H9 (cell line): Measurements from ENCODE around the gene TMPRSS9. TPM values are rescaled to one million over a fixed set of nuclear protein-coding genes. Genes with fewer than 3 reads are reported as not detected.

Source experiments
- DNase-seq: peaks from one replicate; pipeline ENCODE4 v3.0.0-alpha.2; 2017
- H2AFZ ChIP-seq: one replicate; pipeline ENCODE4 v1.6.1; 2013; ENCODE audit warnings: mild to moderate bottlenecking, low read length, control low read depth, moderate library complexity
- H2AK5ac ChIP-seq: 2 replicates; pipeline ENCODE4 v1.6.1; 2013; ENCODE audit warnings: low read length, control low read depth, mixed read lengths; ENCODE audit not compliant: insufficient read length
- H2BK120ac ChIP-seq: one replicate; pipeline ENCODE4 v1.6.1; 2013; ENCODE audit warnings: low read depth, mild to moderate bottlenecking, low read length, control low read depth, inconsistent platforms; ENCODE audit not compliant: poor library complexity, severe bottlenecking
- H2BK12ac ChIP-seq: 2 replicates; pipeline ENCODE4 v1.6.1; 2013; ENCODE audit warnings: low read length, control low read depth, mixed read lengths, low read depth; ENCODE audit not compliant: insufficient read length
- H2BK15ac ChIP-seq: 2 replicates; pipeline ENCODE4 v1.6.1; 2013; ENCODE audit warnings: low read depth, low read length, control low read depth
- H2BK20ac ChIP-seq: one replicate; pipeline ENCODE4 v1.6.1; 2013; ENCODE audit warnings: low read depth, mild to moderate bottlenecking, low read length, control low read depth, inconsistent platforms; ENCODE audit not compliant: poor library complexity, severe bottlenecking
- H2BK5ac ChIP-seq: 2 replicates; pipeline ENCODE4 v1.6.1; 2013; ENCODE audit warnings: low read length, control low read depth, mixed read lengths; ENCODE audit not compliant: insufficient read length
- H3K14ac ChIP-seq: 2 replicates; pipeline ENCODE4 v1.6.1; 2013; ENCODE audit warnings: low read length, control low read depth; ENCODE audit not compliant: insufficient read depth
- H3K18ac ChIP-seq: 2 replicates; pipeline ENCODE4 v1.6.1; 2013; ENCODE audit warnings: low read depth, mild to moderate bottlenecking, mixed read lengths, low read length, control low read depth; ENCODE audit not compliant: insufficient read length
- H3K23ac ChIP-seq: 2 replicates; pipeline ENCODE4 v1.6.1; 2013; ENCODE audit warnings: low read length, control low read depth, mixed read lengths, low read depth; ENCODE audit not compliant: insufficient read length
- H3K23me2 ChIP-seq: 2 replicates; pipeline ENCODE4 v1.6.1; 2013; ENCODE audit warnings: low read depth, mild to moderate bottlenecking, mixed read lengths, low read length, control low read depth; ENCODE audit not compliant: insufficient read length, poor library complexity, severe bottlenecking
- H3K27ac ChIP-seq: 2 replicates; pipeline ENCODE4 v1.5.1; 2013; ENCODE audit warnings: low read length, control low read depth, mixed read lengths, low read depth; ENCODE audit not compliant: insufficient read length
- H3K27me3 ChIP-seq: 2 replicates; pipeline ENCODE4 v1.6.1; 2013; ENCODE audit warnings: low read length, control low read depth, inconsistent platforms; ENCODE audit not compliant: insufficient read depth
- H3K4ac ChIP-seq: 2 replicates; pipeline ENCODE4 v1.6.1; 2013; ENCODE audit warnings: low read depth, mild to moderate bottlenecking, control low read depth, inconsistent platforms, low read length, moderate library complexity
- H3K4me1 ChIP-seq: 2 replicates; pipeline ENCODE4 v1.6.1; 2013; ENCODE audit warnings: low read length, control low read depth, inconsistent platforms; ENCODE audit not compliant: insufficient read depth
- H3K4me2 ChIP-seq: 2 replicates; pipeline ENCODE4 v1.6.1; 2013; ENCODE audit warnings: low read length, control low read depth, mixed read lengths; ENCODE audit not compliant: insufficient read length, insufficient read depth
- H3K56ac ChIP-seq: 2 replicates; pipeline ENCODE4 v1.6.1; 2013; ENCODE audit warnings: low read depth, mild to moderate bottlenecking, mixed read lengths, low read length, control low read depth; ENCODE audit not compliant: insufficient read length
- H3K79me1 ChIP-seq: 2 replicates; pipeline ENCODE4 v1.6.1; 2013; ENCODE audit warnings: low read depth, mild to moderate bottlenecking, moderate library complexity, low read length, control low read depth, inconsistent platforms; ENCODE audit not compliant: insufficient read depth, poor library complexity, severe bottlenecking
- H3K79me2 ChIP-seq: 2 replicates; pipeline ENCODE4 v1.6.1; 2013; ENCODE audit warnings: low read length, control low read depth, inconsistent platforms; ENCODE audit not compliant: insufficient read depth
- H3K9ac ChIP-seq: 2 replicates; pipeline ENCODE4 v1.6.1; 2013; ENCODE audit warnings: low read length, control low read depth, mixed read lengths; ENCODE audit not compliant: insufficient read length; ENCODE audit errors: extremely low read depth
- H3K9me3 ChIP-seq: one replicate; pipeline ENCODE4 v1.6.1; 2013; ENCODE audit warnings: low read depth, low read length, inconsistent platforms; ENCODE audit not compliant: control insufficient read depth
- H3T11ph ChIP-seq: one replicate; pipeline ENCODE4 v1.6.1; 2013; ENCODE audit warnings: mild to moderate bottlenecking, low read length, control low read depth, inconsistent platforms
- H4K20me1 ChIP-seq: one replicate; pipeline ENCODE4 v1.6.1; 2013; ENCODE audit not compliant: control insufficient read depth, insufficient read length, insufficient read depth
- H4K5ac ChIP-seq: 2 replicates; pipeline ENCODE4 v1.6.1; 2013; ENCODE audit warnings: low read depth, mild to moderate bottlenecking, mixed read lengths, low read length, control low read depth; ENCODE audit not compliant: insufficient read length
- H4K8ac ChIP-seq: replicated peaks from 2 replicates; pipeline ENCODE4 v1.6.1; 2013; ENCODE audit warnings: low read length, control low read depth, mixed read lengths, low read depth; ENCODE audit not compliant: insufficient read length
- H4K91ac ChIP-seq: 2 replicates; pipeline ENCODE4 v1.6.1; 2013; ENCODE audit warnings: low read depth, mild to moderate bottlenecking, moderate library complexity, mixed read lengths, low read length, control low read depth; ENCODE audit not compliant: insufficient read length
- H3K27ac Mint-ChIP-seq, 3 experiments: 2 replicates in 2 of 3; 3 replicates in 1 of 3; pipeline ENCODE4 v1.8.0; 2020 to 2021; ENCODE audit warnings: mixed read lengths in 3 of 3, mild to moderate bottlenecking in 1 of 3, moderate library complexity in 1 of 3
- H3K27me3 Mint-ChIP-seq: 2 replicates; pipeline ENCODE4 v1.8.0; 2021; ENCODE audit warnings: low read depth, mild to moderate bottlenecking, moderate library complexity, mixed read lengths
- H3K36me3 Mint-ChIP-seq, 3 experiments: 2 replicates in 2 of 3; 3 replicates in 1 of 3; pipeline ENCODE4 v1.8.0; 2020 to 2021; ENCODE audit warnings: low read depth in 3 of 3, mixed read lengths in 3 of 3; ENCODE audit not compliant: insufficient read depth in 1 of 3
- H3K4me1 Mint-ChIP-seq, 2 experiments: 2 replicates each; pipeline ENCODE4 v1.8.0; 2020; ENCODE audit warnings: mixed read lengths in 2 of 2
- H3K4me3 Mint-ChIP-seq, 2 experiments: 2 replicates in 1 of 2; 3 replicates in 1 of 2; pipeline ENCODE4 v1.8.0; 2020 to 2021; ENCODE audit warnings: mild to moderate bottlenecking in 2 of 2, mixed read lengths in 2 of 2, moderate library complexity in 1 of 2
- H3K9me3 Mint-ChIP-seq, 2 experiments: 2 replicates in 1 of 2; 3 replicates in 1 of 2; pipeline ENCODE4 v1.8.0; 2020; ENCODE audit warnings: mild to moderate bottlenecking in 2 of 2, mixed read lengths in 2 of 2, moderate library complexity in 1 of 2
- CTCF ChIP-seq: fragments of 200-600 bp; sonication (generic); conservative IDR thresholded peaks from 3 replicates; pipeline ENCODE4 v1.8.0; 2021; ENCODE audit warnings: antibody characterized with exemption, mild to moderate bottlenecking
- WGBS: extraction: QIAGEN DNeasy Blood & Tissue Kit; methylation state at CpG from one replicate; pipeline ENCODE4 v1.1.7; 2013; ENCODE audit warnings: missing lambda C conversion rate, low lambda C conversion rate, mixed read lengths; ENCODE audit not compliant: insufficient read length; ENCODE audit errors: extremely low coverage; 5-methylcytosine and 5-hydroxymethylcytosine counted together
- total RNA-seq: library from RNA; stranded (reverse); gene quantifications from 2 replicates; pipeline ENCODE4 v1.2.1, GENCODE V29; 2021

TMPRSS9 gene
- total RNA-seq, 1 experiment from 2014 or later = 0.24 TPM

GRCh38 chr19:2454962-2455850, 95.1 kb downstream of the TMPRSS9 start:
- Histone ChIP-seq H3K56ac (no peak overlapping the region), H3K79me1 (peaks cover 8% of the 10 kb centered on the region), H3K27ac (no peak overlapping the region), H2BK12ac (no peak overlapping the region), H3K79me2 (peaks cover 28% of the 10 kb centered on the region; the same call in 1 of the 2 replicates), H2BK5ac (no peak overlapping the region), H4K20me1 (no peaks in the 10 kb centered on the region), H3K4ac (no peak overlapping the region), H2BK20ac (no peak overlapping the region), H3K9ac (peak overlapping the region; percentile 62), H3T11ph (no peak overlapping the region), H3K4me2 (peak overlapping the region; percentile 35), H3K9me3 (no peaks in the 10 kb centered on the region), H2BK15ac (no peak overlapping the region), H2AFZ (no peak overlapping the region), H3K23ac (no peak overlapping the region), H3K27me3 (no peaks in the 10 kb centered on the region), H3K23me2 (peaks cover 2% of the 10 kb centered on the region), H4K5ac (no peak overlapping the region), H3K4me1 (no peaks in the 10 kb centered on the region; the same call in 1 of the 2 replicates), H4K91ac (no peak overlapping the region), H2BK120ac (no peak overlapping the region), H2AK5ac (no peak overlapping the region), H4K8ac (no peak overlapping the region), H3K14ac (no peak overlapping the region), H3K18ac (no peak overlapping the region)
- Mint-ChIP-seq H3K36me3 (peaks cover 0 to 4% (median 2%) of the 10 kb centered on the region in 3 experiments; a peak in 5 of 7 replicates), H3K9me3 (no peaks in the 10 kb centered on the region), H3K27ac (peak overlapping the region; percentile 48 to 90 (median 85); a peak in 5 of 7 replicates), H3K27me3 (no peaks in the 10 kb centered on the region), H3K4me3 (peak overlapping the region; percentile 79 to 90), H3K4me1 (peaks cover 8 to 22% of the 10 kb centered on the region in 2 experiments)
- DNase-seq = no peak
- WGBS = no CpG with 5 or more reads among the region's 14 CpGs
- no peak for TF ChIP-seq CTCF
